A549 (cell line): ENCODE measurements around the gene ROBO1.

Source experiments
- CEBPB ChIP-seq, 2 experiments: fragments of >200 bp in 1 of 2; sonication (Bioruptor Twin) in 1 of 2; formaldehyde crosslinking in 1 of 2; IDR thresholded peaks; 2 replicates each; pipeline ENCODE4 v1.6.1; 2012 to 2016
- MYC ChIP-seq: IDR thresholded peaks from 2 replicates; pipeline ENCODE4 v1.6.1; 2012; ENCODE audit warnings: mild to moderate bottlenecking, inconsistent platforms, low read length, improper control_type of control experiment, borderline replicate concordance
- RAD21 ChIP-seq, 2 experiments: fragments of >200 bp in 1 of 2; sonication (Bioruptor Twin) in 1 of 2; formaldehyde crosslinking in 1 of 2; IDR thresholded peaks in 1 of 2; conservative IDR thresholded peaks in 1 of 2; 2 replicates in 1 of 2; 3 replicates in 1 of 2; pipeline ENCODE4 v1.6.1; 2012 to 2018; ENCODE audit warnings: inconsistent platforms in 1 of 2
- REST ChIP-seq: fragments of 200-600 bp; sonication (generic); IDR thresholded peaks from 2 replicates; pipeline ENCODE4 v1.6.1; 2016; ENCODE audit warnings: antibody characterized with exemption, mild to moderate bottlenecking, moderate library complexity
- TF ChIP-seq, protein P1 (sequence below): fragments of >200 bp; sonication (Bioruptor Twin); formaldehyde crosslinking; IDR thresholded peaks from 3 replicates; pipeline ENCODE4 v1.5.1; 2016

DNA sequence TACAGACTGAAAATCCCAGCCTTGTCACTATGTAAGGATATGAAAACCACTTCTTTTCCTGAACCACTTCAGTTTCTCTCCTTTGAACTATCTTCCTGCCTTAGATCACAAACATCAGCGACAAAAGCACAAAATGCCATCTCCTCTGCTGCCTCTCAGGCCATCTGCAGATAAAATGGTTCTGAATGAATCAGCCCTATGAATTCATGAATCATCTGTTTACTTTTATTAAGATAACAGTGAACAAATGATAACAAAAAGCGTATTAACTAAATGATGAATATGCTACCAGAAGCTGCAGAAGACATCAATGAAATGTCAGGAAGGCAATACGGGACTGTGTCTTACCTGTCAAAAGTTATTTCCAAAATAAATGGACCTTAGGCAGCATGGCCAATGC lies 928.1 kb downstream of the ROBO1 start:
- TF ChIP-seq MYC: no peak
- TF ChIP-seq REST: no peak
- no peak for TF ChIP-seq CEBPB (IDR thresholded peaks at IDR 0.05)
- TF ChIP-seq RAD21 (conservative IDR thresholded peaks at IDR 0.05 in 1 of 2, IDR thresholded peaks at IDR 0.05 in 1 of 2): no peak
- TF ChIP-seq, protein P1, sequence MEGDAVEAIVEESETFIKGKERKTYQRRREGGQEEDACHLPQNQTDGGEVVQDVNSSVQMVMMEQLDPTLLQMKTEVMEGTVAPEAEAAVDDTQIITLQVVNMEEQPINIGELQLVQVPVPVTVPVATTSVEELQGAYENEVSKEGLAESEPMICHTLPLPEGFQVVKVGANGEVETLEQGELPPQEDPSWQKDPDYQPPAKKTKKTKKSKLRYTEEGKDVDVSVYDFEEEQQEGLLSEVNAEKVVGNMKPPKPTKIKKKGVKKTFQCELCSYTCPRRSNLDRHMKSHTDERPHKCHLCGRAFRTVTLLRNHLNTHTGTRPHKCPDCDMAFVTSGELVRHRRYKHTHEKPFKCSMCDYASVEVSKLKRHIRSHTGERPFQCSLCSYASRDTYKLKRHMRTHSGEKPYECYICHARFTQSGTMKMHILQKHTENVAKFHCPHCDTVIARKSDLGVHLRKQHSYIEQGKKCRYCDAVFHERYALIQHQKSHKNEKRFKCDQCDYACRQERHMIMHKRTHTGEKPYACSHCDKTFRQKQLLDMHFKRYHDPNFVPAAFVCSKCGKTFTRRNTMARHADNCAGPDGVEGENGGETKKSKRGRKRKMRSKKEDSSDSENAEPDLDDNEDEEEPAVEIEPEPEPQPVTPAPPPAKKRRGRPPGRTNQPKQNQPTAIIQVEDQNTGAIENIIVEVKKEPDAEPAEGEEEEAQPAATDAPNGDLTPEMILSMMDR: no peak
